Measurements from ENCODE around the gene FOXL1. TPM values are rescaled to one million over a fixed set of nuclear protein-coding genes. Genes with fewer than 3 reads are reported as not detected.
A peak's percentile ranks its signal among the peaks of the same experiment; 100 is the strongest.

Gene FOXL1
- total RNA-seq, 1 donor from 2014 or later, result 0.81 TPM

DNA sequence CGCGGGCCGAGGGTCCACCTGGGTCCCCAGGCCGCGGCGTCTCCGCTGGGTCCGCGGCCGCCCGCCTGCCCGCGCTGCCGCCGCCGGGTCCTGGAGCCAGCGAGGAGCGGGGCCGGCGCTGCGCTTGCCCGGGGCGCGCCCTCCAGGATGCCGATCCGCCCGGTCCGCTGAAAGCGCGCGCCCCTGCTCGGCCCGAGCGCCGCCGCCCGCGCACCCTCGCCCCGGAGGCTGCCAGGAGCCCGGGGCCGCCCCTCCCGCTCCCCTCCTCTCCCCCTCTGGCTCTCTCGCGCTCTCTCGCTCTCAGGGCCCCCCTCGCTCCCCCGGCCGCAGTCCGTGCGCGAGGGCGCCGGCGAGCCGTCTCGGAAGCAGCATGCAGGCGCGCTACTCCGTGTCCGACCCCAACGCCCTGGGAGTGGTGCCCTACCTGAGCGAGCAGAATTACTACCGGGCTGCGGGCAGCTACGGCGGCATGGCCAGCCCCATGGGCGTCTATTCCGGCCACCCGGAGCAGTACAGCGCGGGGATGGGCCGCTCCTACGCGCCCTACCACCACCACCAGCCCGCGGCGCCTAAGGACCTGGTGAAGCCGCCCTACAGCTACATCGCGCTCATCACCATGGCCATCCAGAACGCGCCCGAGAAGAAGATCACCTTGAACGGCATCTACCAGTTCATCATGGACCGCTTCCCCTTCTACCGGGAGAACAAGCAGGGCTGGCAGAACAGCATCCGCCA, 11.2 kb upstream of the FOXL1 start:
- H3K27ac ChIP-seq, result no peak overlapping the region
- TF ChIP-seq CTCF (IDR thresholded peaks at IDR 0.05), result no peak
- H3K9me3 ChIP-seq, result no peaks in the 10 kb centered on the region
- H3K36me3 ChIP-seq, result no peaks in the 10 kb centered on the region
- intact Hi-C loops (cut with DNase I), result loop anchor here (10.0 kb wide), 1 partner anchor 498 kb away; no protein-coding TSS in a partner anchor
- peak overlapping the region; percentile 26 for H3K4me3 ChIP-seq
- DNase-seq (no peak), ATAC-seq (no peak)
- peaks cover 75% of the 10 kb centered on the region for H3K27me3 ChIP-seq
- peaks cover 7% of the 10 kb centered on the region for H3K4me1 ChIP-seq

DNA sequence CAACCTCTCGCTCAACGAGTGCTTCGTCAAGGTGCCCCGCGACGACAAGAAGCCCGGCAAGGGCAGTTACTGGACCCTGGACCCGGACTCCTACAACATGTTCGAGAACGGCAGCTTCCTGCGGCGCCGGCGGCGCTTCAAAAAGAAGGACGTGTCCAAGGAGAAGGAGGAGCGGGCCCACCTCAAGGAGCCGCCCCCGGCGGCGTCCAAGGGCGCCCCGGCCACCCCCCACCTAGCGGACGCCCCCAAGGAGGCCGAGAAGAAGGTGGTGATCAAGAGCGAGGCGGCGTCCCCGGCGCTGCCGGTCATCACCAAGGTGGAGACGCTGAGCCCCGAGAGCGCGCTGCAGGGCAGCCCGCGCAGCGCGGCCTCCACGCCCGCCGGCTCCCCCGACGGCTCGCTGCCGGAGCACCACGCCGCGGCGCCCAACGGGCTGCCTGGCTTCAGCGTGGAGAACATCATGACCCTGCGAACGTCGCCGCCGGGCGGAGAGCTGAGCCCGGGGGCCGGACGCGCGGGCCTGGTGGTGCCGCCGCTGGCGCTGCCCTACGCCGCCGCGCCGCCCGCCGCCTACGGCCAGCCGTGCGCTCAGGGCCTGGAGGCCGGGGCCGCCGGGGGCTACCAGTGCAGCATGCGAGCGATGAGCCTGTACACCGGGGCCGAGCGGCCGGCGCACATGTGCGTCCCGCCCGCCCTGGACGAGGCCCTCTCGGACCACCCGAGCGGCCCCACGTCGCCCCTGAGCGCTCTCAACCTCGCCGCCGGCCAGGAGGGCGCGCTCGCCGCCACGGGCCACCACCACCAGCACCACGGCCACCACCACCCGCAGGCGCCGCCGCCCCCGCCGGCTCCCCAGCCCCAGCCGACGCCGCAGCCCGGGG, 10.4 kb upstream of the FOXL1 start:
- Histone ChIP-seq H3K9me3 (no peaks in the 10 kb centered on the region), H3K4me1 (peaks cover 7% of the 10 kb centered on the region), H3K36me3 (no peaks in the 10 kb centered on the region), H3K4me3 (peak overlapping the region; percentile 14), H3K27me3 (peaks cover 83% of the 10 kb centered on the region), H3K27ac (no peak overlapping the region)
- TF ChIP-seq CTCF (IDR thresholded peaks at IDR 0.05), result no peak
- no peak for ATAC-seq
- no peak for DNase-seq
- intact Hi-C loops (cut with DNase I), result loop anchor here (10.0 kb wide), 1 partner anchor 497 kb away; no protein-coding TSS in a partner anchor

- H3K9me3 ChIP-seq, result no peaks in the 10 kb centered on the region
- TF ChIP-seq CTCF (IDR thresholded peaks at IDR 0.05), result no peak
- H3K4me3 ChIP-seq, result peak overlapping the region; percentile 14
- peaks cover 93% of the 10 kb centered on the region for H3K27me3 ChIP-seq
- intact Hi-C loops (cut with DNase I), result loop anchor here (10.0 kb wide), 1 partner anchor 496 kb away; no protein-coding TSS in a partner anchor
- H3K4me1 ChIP-seq, result peaks cover 6% of the 10 kb centered on the region
- H3K27ac ChIP-seq, result no peak overlapping the region
- no peaks in the 10 kb centered on the region for H3K36me3 ChIP-seq
- DNase-seq (no peak), ATAC-seq (no peak)
These were observed 9.4 kb upstream of the FOXL1 start for GRCh38 chr16:86568677-86569623.

DNA sequence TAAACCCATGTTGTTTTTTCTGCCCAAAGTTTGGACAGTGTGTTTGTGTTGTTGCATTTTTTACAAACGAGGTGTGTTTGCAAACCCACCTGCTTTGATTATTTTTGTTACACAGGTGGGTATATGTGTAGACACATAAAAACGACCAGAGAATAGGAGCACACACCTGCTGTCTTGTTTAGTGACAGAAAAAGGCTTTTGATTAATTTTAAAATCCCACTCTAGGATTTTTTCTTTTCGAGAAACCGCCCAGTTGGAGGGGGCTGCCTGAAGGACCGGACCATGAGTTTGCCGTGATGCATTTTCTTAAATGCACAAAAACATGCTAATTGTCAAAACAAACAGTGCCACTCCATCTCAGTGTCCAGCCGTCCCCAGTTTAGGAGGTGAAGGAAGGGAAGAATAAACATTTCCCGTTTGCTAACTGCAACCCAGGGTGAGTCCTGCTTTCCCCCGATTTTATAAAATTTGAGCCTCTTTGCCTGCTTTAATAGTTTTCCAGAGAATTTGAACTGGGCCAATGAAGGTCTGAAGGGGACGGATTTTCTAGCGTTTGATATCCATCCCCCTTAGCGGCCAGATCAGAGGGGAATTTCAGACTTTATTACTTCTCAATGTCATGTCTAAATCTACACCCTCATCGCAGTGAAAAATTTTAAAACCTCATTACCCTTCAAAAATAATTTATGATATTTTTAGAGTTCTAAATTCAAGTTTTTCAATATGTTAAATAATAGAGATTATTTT, 8.5 kb upstream of the FOXL1 start:
- H3K9me3 ChIP-seq, result no peaks in the 10 kb centered on the region
- DNase-seq (no peak), ATAC-seq (no peak)
- H3K27ac ChIP-seq, result no peak overlapping the region
- intact Hi-C loops (cut with DNase I), result loop anchor here (10.0 kb wide), 2 partner anchors 195 to 495 kb away; no protein-coding TSS in a partner anchor
- H3K4me3 ChIP-seq, result no peak overlapping the region
- no peak for TF ChIP-seq CTCF (IDR thresholded peaks at IDR 0.05)
- no peaks in the 10 kb centered on the region for H3K36me3 ChIP-seq
- peaks cover 93% of the 10 kb centered on the region for H3K27me3 ChIP-seq
- peaks cover 3% of the 10 kb centered on the region for H3K4me1 ChIP-seq
